Spleen (tissue), 11 donors: ENCODE data around the gene ZC3H4. TPM values are rescaled to one million over a fixed set of nuclear protein-coding genes. Genes with fewer than 3 reads are reported as not detected.

Source experiments
- DNase-seq: peaks from one replicate; pipeline ENCODE4 v3.0.0-alpha.2; 2020
- H3K27ac ChIP-seq, 8 donors: fragments of 200-600 bp; sonication (generic) in 7 of 8; 1 replicate in 4 of 8; 2 replicates in 4 of 8; pipeline versions ENCODE4 v1.5.0 to v1.8.0; 2016 to 2021; ENCODE audit warnings: inconsistent platforms in 4 of 8, mild to moderate bottlenecking in 4 of 8, moderate library complexity in 1 of 8
- H3K27me3 ChIP-seq, 7 donors: fragments of 200-600 bp; sonication (generic) in 6 of 7; replicated peaks in 1 of 7; 1 replicate in 4 of 7; 2 replicates in 3 of 7; pipeline versions ENCODE4 v1.5.0 to v1.8.0; 2016 to 2021; ENCODE audit warnings: inconsistent platforms in 3 of 7, mild to moderate bottlenecking in 1 of 7
- H3K36me3 ChIP-seq, 6 donors: fragments of 200-600 bp; sonication (generic) in 5 of 6; 1 replicate in 4 of 6; 2 replicates in 2 of 6; pipeline versions ENCODE4 v1.5.0 to v1.8.0; 2016 to 2021; ENCODE audit warnings: inconsistent platforms in 2 of 6
- H3K4me1 ChIP-seq, 6 donors: fragments of 200-600 bp; sonication (generic) in 5 of 6; 1 replicate in 3 of 6; 2 replicates in 3 of 6; pipeline versions ENCODE4 v1.5.0 to v1.8.0; 2016 to 2021; ENCODE audit warnings: inconsistent platforms in 3 of 6
- H3K4me3 ChIP-seq, 8 donors: fragments of 200-600 bp; sonication (generic) in 7 of 8; 1 replicate in 4 of 8; 2 replicates in 4 of 8; pipeline versions ENCODE4 v1.5.0 to v1.8.0; 2016 to 2021; ENCODE audit warnings: inconsistent platforms in 4 of 8, mild to moderate bottlenecking in 4 of 8, moderate library complexity in 2 of 8
- H3K9me3 ChIP-seq, 8 donors: fragments of 200-600 bp; sonication (generic) in 7 of 8; 1 replicate in 4 of 8; 2 replicates in 4 of 8; pipeline versions ENCODE4 v1.5.0 to v1.8.0; 2016 to 2021; ENCODE audit warnings: inconsistent platforms in 4 of 8
- CTCF ChIP-seq, 11 experiments: fragments of 200-600 bp in 7 of 11; fragments of 450-650 bp in 4 of 11; sonication (generic) in 4 of 11; IDR thresholded peaks in 8 of 11; conservative IDR thresholded peaks in 3 of 11; 1 replicate in 7 of 11; 2 replicates in 4 of 11; pipeline versions ENCODE4 v1.4.0 to v1.8.0; 2016 to 2021; ENCODE audit warnings: antibody characterized with exemption in 11 of 11, inconsistent platforms in 4 of 11, mild to moderate bottlenecking in 1 of 11
- POLR2A ChIP-seq, 3 donors: fragments of 450-650 bp; IDR thresholded peaks; one replicate each; pipeline ENCODE4 v1.5.1; 2017; ENCODE audit warnings: antibody characterized with exemption in 3 of 3, mild to moderate bottlenecking in 1 of 3
- POLR2AphosphoS5 ChIP-seq, 3 donors: sonication (generic); formaldehyde crosslinking; IDR thresholded peaks; one replicate each; pipeline ENCODE4 v1.5.1; 2017; ENCODE audit warnings: antibody characterized with exemption in 3 of 3
- WGBS, 5 donors: extraction: QIAGEN DNeasy Blood & Tissue Kit in 3 of 5; methylation state at CpG; one replicate each; pipeline versions ENCODE4 v1.1.5 to v1.1.7; 2013 to 2018; 5-methylcytosine and 5-hydroxymethylcytosine counted together
- intact Hi-C: fragments of 100-400 bp; cut with DNase I; formaldehyde crosslinking; loops from one replicate; pipeline ENCODE4 v1.15.0; 2023; ENCODE audit warnings: low total_unique reads
- polyA plus RNA-seq, 3 donors: library from polyadenylated mRNA; stranded (reverse); fragments of 200-250 nt; gene quantifications; one replicate each; pipeline ENCODE4 v1.2.1, GENCODE V29; 2013
- total RNA-seq, 7 donors: library from RNA; depleted of rRNA in 3 of 7; stranded (reverse); fragments of >200 nt in 3 of 7; fragmentation: NEBNext Ultra II Directional in 4 of 7; extraction: Animal tissue kit (Norgen Biotek cat#: 25700) in 4 of 7; gene quantifications; one replicate each; pipeline versions ENCODE4 v1.1.0 to v1.2.1, GENCODE V29; 2016 to 2021
- donor health status: healthy with polysubstance abuse.
- donor health status: DM: no; HTN: no; CAD: no; lungs with moderate emphysema.
- donor health status: DM: no; HTN: no; CAD: no.
- donor health status: Bipolar disorder and iron deficiency.
- donor health status: healthy.
- donor health status: DM: no; HTN: no; CAD: no.
- donor health status: DM: yes; HTN: yes; CAD: no.

The ZC3H4 gene
- total and polyA plus RNA-seq, 10 donors, result 6.0 to 68.7 (median 33.4) TPM

- H3K4me3 ChIP-seq, result peak within 1 kb of the TSS in 4 of 8 donors; percentile 1 to 60 (median 26)
- WGBS, 5 donors, result 2 to 8% (median 3%) methylated on average over 6 to 58 of the region's 58 CpGs
- H3K27me3 ChIP-seq, result peaks cover 10 to 68% (median 59%) of the 10 kb centered on the region in 7 donors
- H3K9me3 ChIP-seq, result no peaks in the 10 kb centered on the region
- TF ChIP-seq POLR2AphosphoS5 (IDR thresholded peaks at IDR 0.05) (no peak), POLR2A (IDR thresholded peaks at IDR 0.05) (no peak), CTCF (IDR thresholded peaks at IDR 0.05 in 8 of 11, conservative IDR thresholded peaks at IDR 0.05 in 3 of 11) (no peak)
- no peak for DNase-seq
- intact Hi-C loops, result no loop called here
- peaks cover 11 to 45% (median 33%) of the 10 kb centered on the region in 6 donors for H3K4me1 ChIP-seq
- no peaks in the 10 kb centered on the region for H3K36me3 ChIP-seq
- H3K27ac ChIP-seq, result no peak within 1 kb of the TSS
Measured at GRCh38 chr19:47019431-47020041, 94.0 kb downstream of the ZC3H4 start, which contains the start of gene NPAS1. NPAS1 (plus strand) TSS chr19:47019837; CDS start chr19:47021048, 1,211 bp downstream.

- no peaks in the 10 kb centered on the region for H3K36me3 ChIP-seq
- no peak overlapping the region for H3K27ac ChIP-seq
- no peak for TF ChIP-seq POLR2AphosphoS5 (IDR thresholded peaks at IDR 0.05)
- no peak for TF ChIP-seq CTCF (IDR thresholded peaks at IDR 0.05 in 8 of 11, conservative IDR thresholded peaks at IDR 0.05 in 3 of 11)
- no peak for TF ChIP-seq POLR2A (IDR thresholded peaks at IDR 0.05)
- peaks cover 11 to 45% (median 33%) of the 10 kb centered on the region in 6 donors for H3K4me1 ChIP-seq
- H3K4me3 ChIP-seq, result no peak overlapping the region
- DNase-seq, result peak; percentile 59
- H3K9me3 ChIP-seq, result no peaks in the 10 kb centered on the region
- peaks cover 8 to 62% (median 53%) of the 10 kb centered on the region in 7 donors for H3K27me3 ChIP-seq
- intact Hi-C loops, result no loop called here
- WGBS, 5 donors, result 47 to 67% (median 51%) methylated on average over 11 to 13 of the region's 13 CpGs
Measured at GRCh38 chr19:47018923-47019322, 94.7 kb downstream of the ZC3H4 start.

Other genes with a start within 250 kb of the ZC3H4 start
- 1 to 10 TPM in 6 of 7 donors, under 1 TPM in 1; 0.85 to 5.3 (median 1.6) TPM for gene NPAS1, start 93.9 kb downstream of the ZC3H4 start, total RNA-seq
- 1 to 10 TPM; 2.1 to 6.3 (median 3.9) TPM for gene NPAS1, start 93.9 kb downstream of the ZC3H4 start, polyA plus RNA-seq
- 10 to 100 TPM; 23.6 to 31.0 (median 26.3) TPM for gene TMEM160, start 65.2 kb downstream of the ZC3H4 start, total RNA-seq
- 10 to 100 TPM in 2 of 3 donors, 1 to 10 TPM in 1; 7.4 to 20.5 (median 10.1) TPM for gene TMEM160, start 65.2 kb downstream of the ZC3H4 start, polyA plus RNA-seq
- gene SAE1, start 17.1 kb upstream of the ZC3H4 start, total RNA-seq, result 10 to 100 TPM; 42.7 to 72.4 (median 59.5) TPM
- 10 to 100 TPM; 28.1 to 53.3 (median 43.9) TPM for gene SAE1, start 17.1 kb upstream of the ZC3H4 start, polyA plus RNA-seq
- gene BBC3, start 117.4 kb upstream of the ZC3H4 start, total RNA-seq, result 10 to 100 TPM in 6 of 7 donors, 1 to 10 TPM in 1; 6.3 to 17.0 (median 11.3) TPM
- gene BBC3, start 117.4 kb upstream of the ZC3H4 start, polyA plus RNA-seq, result 10 to 100 TPM in 1 of 3 donors, 1 to 10 TPM in 2; 7.1 to 12.6 (median 9.5) TPM
- gene CCDC9, start 142.7 kb upstream of the ZC3H4 start, total RNA-seq, result 10 to 100 TPM; 13.0 to 43.0 (median 32.6) TPM
- gene CCDC9, start 142.7 kb upstream of the ZC3H4 start, polyA plus RNA-seq, result 10 to 100 TPM; 11.0 to 38.7 (median 15.9) TPM
- gene INAFM1, start 161.1 kb upstream of the ZC3H4 start, total RNA-seq, result 10 to 100 TPM in 4 of 7 donors, 1 to 10 TPM in 3; 3.9 to 19.8 (median 13.8) TPM
- gene INAFM1, start 161.1 kb upstream of the ZC3H4 start, polyA plus RNA-seq, result 10 to 100 TPM in 2 of 3 donors, 1 to 10 TPM in 1; 8.1 to 12.9 (median 11.3) TPM
- gene C5AR1, start 196.1 kb upstream of the ZC3H4 start, total RNA-seq, result 100 to 1,000 TPM in 1 of 7 donors, 10 to 100 TPM in 6; 33.1 to 124 (median 64.0) TPM
- gene C5AR1, start 196.1 kb upstream of the ZC3H4 start, polyA plus RNA-seq, result 1 to 10 TPM; 4.0 to 9.4 (median 4.6) TPM
- 10 to 100 TPM; 24.7 to 55.7 (median 28.3) TPM for gene C5AR2, start 218.4 kb upstream of the ZC3H4 start, total RNA-seq
- gene C5AR2, start 218.4 kb upstream of the ZC3H4 start, polyA plus RNA-seq, result 1 to 10 TPM; 1.3 to 2.7 (median 1.5) TPM
- gene DHX34, start 235.5 kb upstream of the ZC3H4 start, total RNA-seq, result 10 to 100 TPM; 19.5 to 34.8 (median 27.0) TPM
- gene DHX34, start 235.5 kb upstream of the ZC3H4 start, polyA plus RNA-seq, result 10 to 100 TPM in 2 of 3 donors, 1 to 10 TPM in 1; 8.4 to 18.5 (median 13.1) TPM